ENCODE results near the gene DENND4B.

The DENND4B gene

GRCh38 chr1:153888533-153888932, 58.0 kb downstream of the DENND4B start:
- DNase-seq, result no peak
- H3K36me3 ChIP-seq, result peaks cover 76% of the 10 kb centered on the region
- TF ChIP-seq CTCF (IDR thresholded peaks at IDR 0.05; ENCODE audit: low read depth, low read length), result no peak

GRCh38 chr1:153886127-153886526, 60.4 kb downstream of the DENND4B start:
- H3K27me3 ChIP-seq (ENCODE audit: insufficient read depth, low read depth, severe bottlenecking), result no peaks in the 10 kb centered on the region
- no peak for TF ChIP-seq CTCF (IDR thresholded peaks at IDR 0.05; ENCODE audit: low read depth, low read length)
- peaks cover 62% of the 10 kb centered on the region for H3K36me3 ChIP-seq
- no peak overlapping the region for H3K27ac ChIP-seq
- H3K9me3 ChIP-seq (ENCODE audit: severe bottlenecking), result no peaks in the 10 kb centered on the region
- DNase-seq, result no peak
- H3K4me3 ChIP-seq (ENCODE audit: low read depth, low read length), result no peak overlapping the region

More at GRCh38 chr1:153888533-153888932, 58.0 kb downstream of the DENND4B start:
- H3K27me3 ChIP-seq (ENCODE audit: insufficient read depth, low read depth, severe bottlenecking), result no peaks in the 10 kb centered on the region
- H3K4me3 ChIP-seq (ENCODE audit: low read depth, low read length), result no peak overlapping the region
- H3K9me3 ChIP-seq (ENCODE audit: severe bottlenecking), result no peaks in the 10 kb centered on the region
- no peak overlapping the region for H3K27ac ChIP-seq

- Histone ChIP-seq H3K36me3 (peaks cover 47% of the 10 kb centered on the region), H3K27ac (no peak overlapping the region), H3K27me3 (ENCODE audit: insufficient read depth, low read depth, severe bottlenecking) (no peaks in the 10 kb centered on the region), H3K9me3 (ENCODE audit: severe bottlenecking) (no peaks in the 10 kb centered on the region), H3K4me3 (ENCODE audit: low read depth, low read length) (no peak overlapping the region)
- DNase-seq, result no peak
- no peak for TF ChIP-seq CTCF (IDR thresholded peaks at IDR 0.05; ENCODE audit: low read depth, low read length)
Measured at GRCh38 chr1:153883223-153883622, 63.3 kb downstream of the DENND4B start.

GRCh38 chr1:153882296-153882912, 64.1 kb downstream of the DENND4B start:
- TF ChIP-seq CTCF (IDR thresholded peaks at IDR 0.05; ENCODE audit: low read depth, low read length), result no peak
- H3K27ac ChIP-seq, result no peak overlapping the region
- no peak for DNase-seq
- no peaks in the 10 kb centered on the region for H3K9me3 ChIP-seq (ENCODE audit: severe bottlenecking)
- no peaks in the 10 kb centered on the region for H3K27me3 ChIP-seq (ENCODE audit: insufficient read depth, low read depth, severe bottlenecking)
- peaks cover 42% of the 10 kb centered on the region for H3K36me3 ChIP-seq
- no peak overlapping the region for H3K4me3 ChIP-seq (ENCODE audit: low read depth, low read length)

GRCh38 chr1:153881751-153882150, 64.8 kb downstream of the DENND4B start:
- Histone ChIP-seq H3K4me3 (ENCODE audit: low read depth, low read length) (no peak overlapping the region), H3K27ac (no peak overlapping the region), H3K9me3 (ENCODE audit: severe bottlenecking) (no peaks in the 10 kb centered on the region), H3K36me3 (peaks cover 39% of the 10 kb centered on the region), H3K27me3 (ENCODE audit: insufficient read depth, low read depth, severe bottlenecking) (no peaks in the 10 kb centered on the region)
- no peak for TF ChIP-seq CTCF (IDR thresholded peaks at IDR 0.05; ENCODE audit: low read depth, low read length)
- DNase-seq, result no peak

GRCh38 chr1:153880962-153881361, 65.6 kb downstream of the DENND4B start:
- Histone ChIP-seq H3K36me3 (peaks cover 40% of the 10 kb centered on the region), H3K4me3 (ENCODE audit: low read depth, low read length) (no peak overlapping the region), H3K9me3 (ENCODE audit: severe bottlenecking) (no peaks in the 10 kb centered on the region), H3K27me3 (ENCODE audit: insufficient read depth, low read depth, severe bottlenecking) (no peaks in the 10 kb centered on the region), H3K27ac (no peak overlapping the region)
- no peak for DNase-seq
- TF ChIP-seq CTCF (IDR thresholded peaks at IDR 0.05; ENCODE audit: low read depth, low read length), result no peak
